Measurements from ENCODE around the gene ARL13A.

GRCh38 chrX:100962811-100963210 is 6.7 kb upstream of the ARL13A start:
- no peak for TF ChIP-seq POLR2A (IDR thresholded peaks at IDR 0.05)
- TF ChIP-seq, protein P1, sequence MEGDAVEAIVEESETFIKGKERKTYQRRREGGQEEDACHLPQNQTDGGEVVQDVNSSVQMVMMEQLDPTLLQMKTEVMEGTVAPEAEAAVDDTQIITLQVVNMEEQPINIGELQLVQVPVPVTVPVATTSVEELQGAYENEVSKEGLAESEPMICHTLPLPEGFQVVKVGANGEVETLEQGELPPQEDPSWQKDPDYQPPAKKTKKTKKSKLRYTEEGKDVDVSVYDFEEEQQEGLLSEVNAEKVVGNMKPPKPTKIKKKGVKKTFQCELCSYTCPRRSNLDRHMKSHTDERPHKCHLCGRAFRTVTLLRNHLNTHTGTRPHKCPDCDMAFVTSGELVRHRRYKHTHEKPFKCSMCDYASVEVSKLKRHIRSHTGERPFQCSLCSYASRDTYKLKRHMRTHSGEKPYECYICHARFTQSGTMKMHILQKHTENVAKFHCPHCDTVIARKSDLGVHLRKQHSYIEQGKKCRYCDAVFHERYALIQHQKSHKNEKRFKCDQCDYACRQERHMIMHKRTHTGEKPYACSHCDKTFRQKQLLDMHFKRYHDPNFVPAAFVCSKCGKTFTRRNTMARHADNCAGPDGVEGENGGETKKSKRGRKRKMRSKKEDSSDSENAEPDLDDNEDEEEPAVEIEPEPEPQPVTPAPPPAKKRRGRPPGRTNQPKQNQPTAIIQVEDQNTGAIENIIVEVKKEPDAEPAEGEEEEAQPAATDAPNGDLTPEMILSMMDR (IDR thresholded peaks at IDR 0.05), result no peak
